Caco-2 (cell line): Measurements from ENCODE around the gene CD82. TPM values are rescaled to one million over a fixed set of nuclear protein-coding genes. Genes with fewer than 3 reads are reported as not detected.

Experiments used
- BruUV-seq: library from RNA; stranded (reverse); fragments of 400-500 nt; replicated peaks from 2 replicates; lab custom pipeline; 2021; lab: Mats Ljungman, UMichigan
- CTCF ChIA-PET: fragments of 300-600 bp; sonication (Branson Sonifier 250); formaldehyde crosslinking; loops from one replicate; lab custom pipeline; 2022; ENCODE audit warnings: antibody characterized with exemption; lab: Charles Lee
- POLR2A ChIA-PET: fragments of 300-600 bp; sonication (Branson Sonifier 250); formaldehyde crosslinking; loops from one replicate; lab custom pipeline; 2022; ENCODE audit warnings: antibody characterized with exemption; lab: Charles Lee
- DNase-seq, 2 experiments: peaks; one replicate each; pipeline versions ENCODE4 v3.0.0 to v3.0.0-alpha.2; 2020 to 2022
- H3K27me3 ChIP-seq: replicated peaks from 2 replicates; pipeline ENCODE4 v1.6.0; 2011; ENCODE audit warnings: low read length; ENCODE audit not compliant: control insufficient read depth, insufficient read depth
- H3K36me3 ChIP-seq: 2 replicates; pipeline ENCODE4 v1.5.1; 2011; ENCODE audit warnings: low read length; ENCODE audit not compliant: control insufficient read depth, insufficient read depth
- H3K4me1 ChIP-seq: fragments of 250-450 bp; sonication (Bioruptor Pico); 2 replicates; pipeline ENCODE4 v1.5.1; 2020; ENCODE audit warnings: mild to moderate bottlenecking
- H3K4me3 ChIP-seq: 2 replicates; pipeline ENCODE4 v1.5.1; 2011; ENCODE audit warnings: low read depth, mild to moderate bottlenecking, control low read depth, low read length
- H3K9me3 ChIP-seq: fragments of 250-450 bp; sonication (Bioruptor Pico); 2 replicates; pipeline ENCODE4 v1.5.1; 2020; ENCODE audit warnings: mild to moderate bottlenecking, moderate library complexity
- H3K27ac Mint-ChIP-seq: one replicate; pipeline ENCODE4 v1.8.0; 2022; ENCODE audit warnings: mixed read lengths; ENCODE audit not compliant: unreplicated experiment
- H3K27me3 Mint-ChIP-seq: one replicate; pipeline ENCODE4 v1.8.0; 2022; ENCODE audit warnings: mixed read lengths; ENCODE audit not compliant: insufficient read depth, unreplicated experiment
- H3K36me3 Mint-ChIP-seq: one replicate; pipeline ENCODE4 v1.8.0; 2022; ENCODE audit warnings: mild to moderate bottlenecking, mixed read lengths; ENCODE audit not compliant: insufficient read depth, unreplicated experiment
- H3K4me1 Mint-ChIP-seq: one replicate; pipeline ENCODE4 v1.8.0; 2022; ENCODE audit warnings: low read depth, mixed read lengths; ENCODE audit not compliant: unreplicated experiment
- H3K4me3 Mint-ChIP-seq: one replicate; pipeline ENCODE4 v1.8.0; 2022; ENCODE audit warnings: mild to moderate bottlenecking, moderate library complexity, mixed read lengths; ENCODE audit not compliant: unreplicated experiment
- H3K9me3 Mint-ChIP-seq: one replicate; pipeline ENCODE4 v1.8.0; 2022; ENCODE audit warnings: mixed read lengths; ENCODE audit not compliant: unreplicated experiment
- intact Hi-C: fragments of 100-400 bp; cut with micrococcal nuclease; formaldehyde crosslinking; loops from one replicate; pipeline ENCODE4 v1.10.0; 2022; ENCODE audit not compliant: unreplicated experiment
- total RNA-seq: library from RNA; stranded (reverse); gene quantifications from 2 replicates; pipeline ENCODE4 v1.2.3, GENCODE V29; 2022
- TF ChIP-seq, protein P1 (sequence below), 2 experiments: fragments of 200-600 bp in 1 of 2; IDR thresholded peaks; 1 replicate in 1 of 2; 2 replicates in 1 of 2; pipeline versions ENCODE4 v1.5.1 to v1.8.0; 2011 to 2022; ENCODE audit warnings: antibody characterized with exemption in 1 of 2, control low read depth in 1 of 2, inconsistent platforms in 1 of 2, low read depth in 1 of 2, low read length in 1 of 2, mild to moderate bottlenecking in 1 of 2, moderate library complexity in 1 of 2; ENCODE audit not compliant: insufficient read depth in 1 of 2, severe bottlenecking in 1 of 2, unreplicated experiment in 1 of 2

CD82 gene
- total RNA-seq, 1 experiment from 2014 or later = 4.3 TPM

DNA sequence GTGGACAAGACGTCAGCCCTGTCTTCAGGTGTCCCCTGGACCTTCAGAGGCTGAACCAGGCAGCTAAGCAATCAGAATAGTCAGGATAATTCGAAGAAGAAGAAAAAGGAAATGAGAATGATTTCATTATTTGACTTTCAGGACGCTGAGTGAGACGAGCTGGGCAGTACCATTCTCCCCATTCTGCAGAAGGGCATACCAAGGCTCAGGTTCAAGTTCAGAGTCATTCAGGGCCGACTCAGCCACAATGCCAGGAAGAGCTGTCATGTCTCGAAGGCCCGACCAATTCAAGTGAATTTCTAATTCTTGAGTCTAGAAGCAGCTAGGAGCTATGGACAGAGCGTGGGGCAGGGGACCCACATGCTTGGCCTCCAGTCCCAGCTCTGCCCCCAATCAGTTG, 33.8 kb upstream of the CD82 start:
- no peak for DNase-seq
- Mint-ChIP-seq H3K4me3 (no peak overlapping the region), H3K36me3 (no peaks in the 10 kb centered on the region), H3K9me3 (no peaks in the 10 kb centered on the region), H3K27ac (no peak overlapping the region), H3K27me3 (peaks cover 3% of the 10 kb centered on the region), H3K4me1 (no peaks in the 10 kb centered on the region)
- intact Hi-C loops = no loop called here
- TF ChIP-seq, protein P1, sequence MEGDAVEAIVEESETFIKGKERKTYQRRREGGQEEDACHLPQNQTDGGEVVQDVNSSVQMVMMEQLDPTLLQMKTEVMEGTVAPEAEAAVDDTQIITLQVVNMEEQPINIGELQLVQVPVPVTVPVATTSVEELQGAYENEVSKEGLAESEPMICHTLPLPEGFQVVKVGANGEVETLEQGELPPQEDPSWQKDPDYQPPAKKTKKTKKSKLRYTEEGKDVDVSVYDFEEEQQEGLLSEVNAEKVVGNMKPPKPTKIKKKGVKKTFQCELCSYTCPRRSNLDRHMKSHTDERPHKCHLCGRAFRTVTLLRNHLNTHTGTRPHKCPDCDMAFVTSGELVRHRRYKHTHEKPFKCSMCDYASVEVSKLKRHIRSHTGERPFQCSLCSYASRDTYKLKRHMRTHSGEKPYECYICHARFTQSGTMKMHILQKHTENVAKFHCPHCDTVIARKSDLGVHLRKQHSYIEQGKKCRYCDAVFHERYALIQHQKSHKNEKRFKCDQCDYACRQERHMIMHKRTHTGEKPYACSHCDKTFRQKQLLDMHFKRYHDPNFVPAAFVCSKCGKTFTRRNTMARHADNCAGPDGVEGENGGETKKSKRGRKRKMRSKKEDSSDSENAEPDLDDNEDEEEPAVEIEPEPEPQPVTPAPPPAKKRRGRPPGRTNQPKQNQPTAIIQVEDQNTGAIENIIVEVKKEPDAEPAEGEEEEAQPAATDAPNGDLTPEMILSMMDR (IDR thresholded peaks at IDR 0.05; ENCODE audit: insufficient read depth in 1 of 2, low read depth in 1 of 2, low read length in 1 of 2, severe bottlenecking in 1 of 2, unreplicated experiment in 1 of 2) = no peak
- no peaks in the 10 kb centered on the region for H3K27me3 ChIP-seq
- no peaks in the 10 kb centered on the region for H3K9me3 ChIP-seq
- H3K4me1 ChIP-seq = 0 out of 2 replicates have a peak, but pooled peaks cover 5% of the 10 kb centered on the region
- no peak overlapping the region for H3K4me3 ChIP-seq
- H3K36me3 ChIP-seq = no peaks in the 10 kb centered on the region
- BruUV-seq = no TSS peak
- CTCF ChIA-PET = interaction anchor here (0.6 to 0.9 kb wide), 2 partner anchors 8 to 398 kb away, joined by 3 read pairs; no protein-coding TSS in a partner anchor
- POLR2A ChIA-PET = no interaction called here

GRCh38 chr11:44532809-44533208, 32.7 kb upstream of the CD82 start:
- Mint-ChIP-seq H3K9me3 (no peaks in the 10 kb centered on the region), H3K27ac (no peak overlapping the region), H3K4me1 (no peaks in the 10 kb centered on the region), H3K27me3 (peaks cover 3% of the 10 kb centered on the region), H3K36me3 (no peaks in the 10 kb centered on the region), H3K4me3 (no peak overlapping the region)
- Histone ChIP-seq H3K27me3 (no peaks in the 10 kb centered on the region), H3K4me1 (0 out of 2 replicates have a peak, but pooled peaks cover 5% of the 10 kb centered on the region), H3K36me3 (no peaks in the 10 kb centered on the region), H3K4me3 (no peak overlapping the region), H3K9me3 (no peaks in the 10 kb centered on the region)
- intact Hi-C loops = no loop called here
- TF ChIP-seq, protein P1 (IDR thresholded peaks at IDR 0.05; ENCODE audit: insufficient read depth in 1 of 2, low read depth in 1 of 2, low read length in 1 of 2, severe bottlenecking in 1 of 2, unreplicated experiment in 1 of 2) = no peak
- ChIA-PET POLR2A (no interaction called here), CTCF (no interaction called here)
- BruUV-seq = no TSS peak
- no peak for DNase-seq

DNA sequence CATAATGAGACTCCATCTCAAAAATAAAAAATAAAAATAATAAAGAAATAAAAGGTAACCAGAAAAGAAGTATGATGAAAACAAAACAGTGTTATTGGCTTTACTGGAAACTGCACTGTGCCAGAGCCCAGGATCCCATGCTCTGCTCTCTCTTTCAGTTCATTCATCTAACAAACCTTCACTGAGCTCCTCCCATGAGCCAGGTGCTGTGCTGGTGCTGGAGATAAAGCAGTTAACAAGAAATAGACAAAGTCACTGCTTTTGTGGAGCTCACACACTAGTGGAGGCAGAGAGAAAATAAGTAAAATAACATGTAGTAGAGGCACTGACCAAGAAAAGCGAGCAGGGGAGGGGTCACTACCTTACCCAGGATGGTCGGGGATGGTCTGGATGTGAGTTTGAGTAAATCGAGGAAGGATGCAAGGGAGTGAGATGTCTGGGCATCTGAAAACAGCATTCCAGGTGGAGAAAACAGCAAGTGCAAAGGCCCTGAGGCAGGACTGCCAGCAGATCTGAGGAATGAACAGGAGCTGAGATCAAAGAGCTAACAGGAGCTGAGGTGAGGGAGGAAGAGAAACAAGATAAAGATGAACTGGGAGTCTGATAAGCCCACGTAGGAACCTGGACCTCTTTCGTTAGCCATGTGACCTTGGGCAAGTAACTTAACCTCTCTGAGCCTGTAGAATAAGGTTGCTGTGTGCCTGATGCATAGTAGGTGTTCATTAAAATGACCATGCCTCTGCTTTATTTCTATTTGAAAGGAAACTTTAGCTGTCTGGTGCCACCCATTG, 31.3 kb upstream of the CD82 start:
- Mint-ChIP-seq H3K9me3 (no peaks in the 10 kb centered on the region), H3K27me3 (peaks cover 3% of the 10 kb centered on the region), H3K27ac (no peak overlapping the region), H3K4me1 (no peaks in the 10 kb centered on the region), H3K36me3 (no peaks in the 10 kb centered on the region), H3K4me3 (no peak overlapping the region)
- POLR2A ChIA-PET = no interaction called here
- H3K4me3 ChIP-seq = no peak overlapping the region
- CTCF ChIA-PET = no interaction called here
- H3K27me3 ChIP-seq = no peaks in the 10 kb centered on the region
- DNase-seq = no peak
- BruUV-seq = no TSS peak
- H3K4me1 ChIP-seq = 0 out of 2 replicates have a peak, but pooled peaks cover 5% of the 10 kb centered on the region
- TF ChIP-seq, protein P1 (IDR thresholded peaks at IDR 0.05; ENCODE audit: insufficient read depth in 1 of 2, low read depth in 1 of 2, low read length in 1 of 2, severe bottlenecking in 1 of 2, unreplicated experiment in 1 of 2) = no peak
- no peaks in the 10 kb centered on the region for H3K9me3 ChIP-seq
- intact Hi-C loops = no loop called here
- H3K36me3 ChIP-seq = no peaks in the 10 kb centered on the region
